Stimulated activated CD8-positive, alpha-beta memory T cell treated with anti-CD3 and anti-CD28 coated beads, Interleukin-2, amount 100 ng/mL, for 1 hour (primary cell): ENCODE results near the gene NUDT4B.
"Not testable (repeated sequence)": the region's sequence is repeated elsewhere in the genome, so short reads cannot be mapped to it uniquely, and the experiment has no call there.

Source experiments
- DNase-seq, 2 donors: peaks; one replicate each; pipeline ENCODE4 v3.0.0-alpha.2; 2020; ENCODE audit warnings: low read depth in 2 of 2

The NUDT4B gene

GRCh38 chr1:148748563-148749334 lies at the start of gene NUDT4B:
Gene NUDT4B (plus strand): TSS chr1:148748774. CDS start chr1:148748953, 179 bp downstream.
- not testable (repeated sequence) for DNase-seq

- not testable (repeated sequence) for DNase-seq
These were observed 49.2 kb upstream of the NUDT4B start for GRCh38 chr1:148699357-148699756.

DNA sequence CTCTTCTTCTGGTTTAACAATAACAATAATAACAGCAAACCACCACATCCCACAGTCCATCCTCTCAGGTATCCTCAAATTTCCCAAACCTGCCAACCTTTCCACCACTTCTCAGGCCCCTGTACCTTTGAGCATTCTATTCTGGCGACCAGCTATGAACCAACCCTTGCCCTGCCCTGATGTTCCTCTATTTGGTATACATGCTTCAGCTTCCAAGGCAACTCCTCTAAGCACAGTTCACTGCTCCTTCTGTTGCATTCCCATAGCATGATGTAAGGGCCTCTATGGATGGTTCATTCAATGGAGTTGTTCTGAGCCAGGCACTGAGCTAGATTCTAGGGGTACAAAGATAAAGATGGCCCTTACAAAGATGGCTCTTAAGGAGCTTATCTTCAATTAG lies 46.3 kb upstream of the NUDT4B start:
- not testable (repeated sequence) for DNase-seq

- DNase-seq, result not testable (repeated sequence)
These were observed 44.5 kb upstream of the NUDT4B start for GRCh38 chr1:148703973-148704591.

DNA sequence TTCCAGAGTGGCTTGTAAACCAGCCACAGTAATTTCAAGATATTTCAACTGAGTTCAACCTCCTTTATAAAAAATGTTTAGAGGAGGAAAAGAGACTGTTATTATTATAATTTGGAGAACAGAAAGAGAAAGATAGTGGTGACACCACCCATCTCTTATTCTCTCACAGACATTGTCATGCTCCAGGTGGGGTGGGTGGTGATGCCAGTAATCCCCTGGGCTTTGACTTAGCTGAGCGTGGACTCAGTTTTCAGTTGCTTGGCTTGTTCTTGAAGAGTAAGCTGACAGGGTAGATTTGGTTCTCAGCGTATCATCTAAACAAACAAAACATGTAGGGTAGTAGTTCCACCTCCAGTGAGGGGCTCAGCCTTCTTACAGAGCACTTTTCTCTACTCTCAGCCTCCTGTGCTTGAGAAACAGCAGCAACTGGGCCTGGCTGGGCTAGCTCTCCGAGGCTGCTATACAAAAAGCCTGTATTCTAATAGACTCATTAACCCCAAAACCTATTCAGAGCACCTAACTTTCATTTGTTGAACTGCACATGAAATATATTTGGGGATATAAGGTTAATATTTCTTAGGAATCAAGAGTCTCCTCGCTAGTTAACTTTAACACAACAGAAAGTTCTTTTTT lies 43.1 kb upstream of the NUDT4B start:
- DNase-seq, result not testable (repeated sequence)

- DNase-seq, result not testable (repeated sequence)
These were observed 39.7 kb upstream of the NUDT4B start for GRCh38 chr1:148708779-148709333.

GRCh38 chr1:148710772-148711523 lies 37.6 kb upstream of the NUDT4B start:
- DNase-seq, result not testable (repeated sequence)

GRCh38 chr1:148712353-148712752 lies 36.2 kb upstream of the NUDT4B start:
- not testable (repeated sequence) for DNase-seq

DNA sequence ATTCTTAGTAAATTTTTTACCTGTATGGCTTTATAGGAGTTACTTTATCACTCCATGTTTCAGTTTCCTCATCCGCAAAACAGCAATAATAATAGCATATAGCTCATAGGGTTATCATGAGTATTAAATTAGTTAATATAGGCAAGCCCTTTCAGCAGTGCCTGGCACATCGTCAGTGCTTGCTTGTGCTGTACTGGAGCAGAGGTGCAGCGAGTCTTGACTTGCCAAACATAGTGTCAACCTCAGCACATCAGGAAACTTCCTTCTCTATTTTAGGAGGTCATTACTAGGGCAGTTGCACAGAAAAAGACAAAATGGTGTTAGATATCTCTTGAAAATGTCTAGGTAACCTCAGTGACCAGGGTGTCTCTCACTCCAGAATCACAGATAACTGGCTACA lies 33.1 kb upstream of the NUDT4B start:
- not testable (repeated sequence) for DNase-seq

- not testable (repeated sequence) for DNase-seq
These were observed 31.5 kb upstream of the NUDT4B start for GRCh38 chr1:148716966-148717520.

DNA sequence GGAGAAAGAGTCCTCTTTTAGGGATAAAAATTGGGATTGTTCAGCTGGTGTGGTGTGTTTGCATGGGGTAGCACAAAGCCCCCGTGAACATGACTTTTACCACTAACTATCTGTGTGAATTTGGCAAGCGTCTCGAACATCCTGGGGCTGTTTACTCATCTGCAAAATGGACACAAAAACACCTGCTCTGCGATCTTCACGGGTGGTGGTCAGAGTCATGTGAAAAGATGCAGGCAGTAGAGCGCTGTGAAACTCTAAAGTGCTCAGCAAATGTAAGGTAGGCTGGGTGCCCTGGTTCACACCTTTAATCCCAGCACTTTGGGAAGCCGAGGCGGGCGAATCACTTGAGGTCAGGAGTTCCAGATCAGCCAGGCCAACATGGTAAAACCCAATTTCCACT lies 27.7 kb upstream of the NUDT4B start:
- DNase-seq, result not testable (repeated sequence)

- DNase-seq, result not testable (repeated sequence)
These were observed 25.8 kb upstream of the NUDT4B start for GRCh38 chr1:148722758-148723157.

- not testable (repeated sequence) for DNase-seq
These were observed 25.1 kb upstream of the NUDT4B start for GRCh38 chr1:148723515-148723914.

DNA sequence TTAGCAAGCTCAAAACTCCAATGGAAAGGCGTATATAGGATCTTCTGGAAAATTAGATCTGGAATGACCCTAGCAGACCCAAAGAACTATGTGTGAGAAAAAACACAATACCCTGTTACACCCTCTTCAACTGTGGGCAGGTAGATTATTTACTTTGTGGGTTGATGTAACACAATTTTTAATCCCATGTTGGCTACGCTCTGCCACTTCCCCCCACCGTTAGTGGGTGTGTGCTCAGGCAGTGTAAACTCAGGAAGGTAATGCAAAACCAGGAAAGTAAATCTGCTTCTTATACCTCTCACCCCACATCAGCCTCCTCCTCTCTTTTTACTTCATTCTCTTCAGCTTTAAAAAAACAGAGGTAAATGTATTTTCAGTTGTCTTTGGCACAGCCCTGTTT lies 23.7 kb upstream of the NUDT4B start:
- DNase-seq, result not testable (repeated sequence)

DNA sequence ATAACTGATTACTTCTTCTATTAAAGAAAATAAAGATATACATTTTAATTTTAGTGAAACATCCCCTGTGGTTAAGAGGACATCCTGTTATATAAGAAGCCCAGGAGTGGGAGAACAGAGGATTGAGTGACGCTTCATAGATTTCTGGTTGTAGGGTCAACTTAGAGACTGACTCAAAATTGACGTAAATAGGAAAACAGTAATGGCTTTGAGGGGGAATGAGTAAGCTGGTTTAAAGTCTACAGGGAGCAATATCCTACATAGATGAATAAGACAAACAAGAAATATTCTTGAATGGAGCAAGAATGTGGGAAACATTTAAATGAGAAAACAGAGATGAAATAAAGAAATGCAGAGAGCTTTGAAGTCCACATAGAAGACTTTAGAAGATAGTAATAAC lies 20.7 kb upstream of the NUDT4B start:
- DNase-seq, result not testable (repeated sequence)

DNA sequence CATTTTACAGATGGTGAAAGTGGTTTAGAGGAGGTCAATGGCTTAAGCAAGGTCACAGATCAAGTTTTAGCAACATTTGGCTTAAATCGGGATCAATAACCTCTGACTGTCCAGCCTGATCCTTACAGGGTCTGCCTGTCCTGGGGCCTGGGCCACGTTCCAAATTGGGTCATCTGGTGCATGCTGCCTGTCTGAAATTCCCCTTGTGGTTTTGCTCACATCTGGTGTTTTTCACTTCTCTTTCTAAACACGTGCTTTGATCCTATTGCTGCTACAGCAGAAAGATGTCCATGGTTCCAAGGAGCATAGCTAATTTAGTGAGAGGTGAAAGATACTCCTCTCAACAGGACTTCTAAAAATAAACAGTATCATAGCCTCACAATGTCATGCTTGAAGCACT lies 19.4 kb upstream of the NUDT4B start:
- not testable (repeated sequence) for DNase-seq

DNA sequence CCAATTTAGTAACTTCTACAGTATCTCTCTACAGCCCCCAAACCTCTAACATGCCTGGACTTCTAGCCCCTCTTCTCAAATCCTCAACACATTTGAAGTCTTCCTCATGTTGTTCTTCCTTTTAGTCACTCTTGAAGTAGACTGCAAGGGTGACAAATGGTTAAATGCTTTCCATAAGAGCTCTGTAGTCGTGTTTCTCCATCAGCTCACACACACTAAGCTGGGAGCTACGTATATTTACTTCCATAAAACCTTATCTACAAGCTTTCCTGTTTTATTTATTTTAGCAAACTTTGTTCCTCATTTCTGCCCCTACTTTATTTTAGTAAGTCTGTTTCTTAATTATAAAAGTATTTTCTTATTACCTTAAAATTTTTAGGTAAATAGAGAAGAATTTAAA lies 19.0 kb upstream of the NUDT4B start:
- DNase-seq, result not testable (repeated sequence)

- DNase-seq, result not testable (repeated sequence)
These were observed 16.3 kb upstream of the NUDT4B start for GRCh38 chr1:148732277-148732676.

DNA sequence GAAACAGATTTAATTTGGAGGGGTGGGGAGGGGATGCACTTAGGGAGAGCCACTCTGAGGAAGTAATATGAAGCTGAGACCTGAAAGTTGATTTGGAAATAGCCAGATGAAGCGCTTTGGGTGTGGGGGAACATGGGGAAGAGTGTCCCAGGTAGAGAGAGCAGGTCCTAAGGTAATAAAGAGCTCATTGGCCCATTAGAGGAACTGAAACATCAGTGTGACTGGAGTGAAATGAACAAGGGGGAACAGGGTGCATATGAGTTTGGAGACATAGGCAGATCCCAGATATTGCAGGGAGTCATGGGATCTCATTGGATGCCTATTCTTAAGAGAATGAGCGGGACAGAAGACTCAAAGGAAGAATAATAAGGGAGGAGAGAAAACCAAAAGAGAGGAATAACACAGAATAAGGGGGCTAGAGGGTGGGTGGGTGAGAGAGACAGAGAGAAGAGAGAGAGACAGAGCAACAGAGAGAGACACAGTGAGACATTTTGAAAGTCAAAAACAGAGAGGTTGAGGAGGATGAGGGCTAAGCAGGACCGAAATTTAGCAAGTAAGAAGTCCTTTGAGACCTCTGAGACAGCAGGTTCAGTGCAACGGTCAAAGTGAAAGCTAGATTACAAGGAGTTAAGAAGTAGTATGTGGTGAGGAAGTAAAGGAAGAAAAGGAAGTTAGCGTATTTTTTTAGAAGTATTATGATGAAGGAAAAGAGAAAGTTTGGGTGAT lies 14.8 kb upstream of the NUDT4B start:
- not testable (repeated sequence) for DNase-seq

DNA sequence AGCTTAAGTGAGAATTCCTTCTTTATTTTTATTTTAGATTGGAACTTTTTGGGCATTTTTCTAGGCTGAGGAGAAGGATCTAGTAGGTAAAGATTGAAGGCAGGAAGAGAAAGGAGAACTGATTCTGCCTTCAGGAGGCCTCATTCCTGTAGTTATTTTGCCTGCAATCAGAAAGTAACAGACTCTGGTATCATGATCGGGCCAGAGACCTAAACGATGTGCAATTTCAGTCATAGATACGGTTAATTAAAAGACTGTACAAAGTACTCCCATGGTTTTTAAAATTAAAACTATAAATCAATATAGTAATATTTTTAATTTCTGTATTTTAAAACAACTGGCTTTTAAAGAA lies 14.3 kb upstream of the NUDT4B start:
- DNase-seq, result not testable (repeated sequence)

DNA sequence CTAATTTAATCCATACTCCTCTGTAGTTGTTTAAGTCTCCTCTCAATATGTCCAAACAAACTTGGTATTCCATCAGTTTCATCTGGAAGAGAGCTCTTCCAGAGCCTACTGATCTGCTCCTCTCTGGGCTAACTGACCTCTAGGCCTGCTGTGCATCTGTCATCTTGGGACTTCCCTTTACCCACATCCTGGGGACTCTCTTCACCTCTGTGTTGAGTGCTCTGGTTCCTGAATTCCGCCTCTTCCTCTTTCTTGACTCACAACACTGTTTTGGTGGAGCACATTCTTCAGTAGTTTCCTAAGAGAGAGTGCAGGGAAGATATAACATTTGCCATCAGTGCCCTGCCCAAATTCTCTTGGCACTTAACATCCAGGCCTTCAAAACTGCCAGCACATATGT lies 13.0 kb upstream of the NUDT4B start:
- not testable (repeated sequence) for DNase-seq
